Activated CD4-positive, alpha-beta T cell treated with anti-CD3 and anti-CD28 coated beads, Interleukin-2, amount 10 ng/mL, durations not matched to agents 24 days and 14 days (primary cell): Measurements from ENCODE around the gene TAF3. TPM values are rescaled to one million over a fixed set of nuclear protein-coding genes. Genes with fewer than 3 reads are reported as not detected.
"Not testable (repeated sequence)": the region's sequence is repeated elsewhere in the genome, so short reads cannot be mapped to it uniquely, and the experiment has no call there.

Experiments used
- DNase-seq: peaks from one replicate; pipeline ENCODE4 v3.0.0; 2022
- H3K27ac Mint-ChIP-seq: one replicate; pipeline ENCODE4 v1.8.0; 2022; ENCODE audit warnings: mild to moderate bottlenecking, mixed read lengths
- H3K27me3 Mint-ChIP-seq: one replicate; pipeline ENCODE4 v1.8.0; 2022; ENCODE audit warnings: mixed read lengths
- H3K36me3 Mint-ChIP-seq: one replicate; pipeline ENCODE4 v1.8.0; 2022; ENCODE audit warnings: low read depth, mild to moderate bottlenecking, mixed read lengths
- H3K4me1 Mint-ChIP-seq: one replicate; pipeline ENCODE4 v1.8.0; 2021; ENCODE audit warnings: mixed read lengths
- H3K4me3 Mint-ChIP-seq: one replicate; pipeline ENCODE4 v1.8.0; 2022; ENCODE audit warnings: mild to moderate bottlenecking, moderate library complexity, mixed read lengths
- H3K9me3 Mint-ChIP-seq: one replicate; pipeline ENCODE4 v1.8.0; 2021; ENCODE audit warnings: mixed read lengths
- intact Hi-C: fragments of 100-400 bp; cut with micrococcal nuclease; formaldehyde crosslinking; loops from one replicate; pipeline ENCODE4 v1.15.1; 2023
- total RNA-seq: library from RNA; stranded (reverse); gene quantifications from 2 replicates; pipeline ENCODE4 v1.2.3, GENCODE V29; 2022

Gene TAF3
- total RNA-seq, 1 donor from 2014 or later = 15.1 TPM

- no peaks in the 10 kb centered on the region for H3K27me3 Mint-ChIP-seq
- H3K27ac Mint-ChIP-seq = peak overlapping the region; percentile 61
- no peak for DNase-seq
- H3K4me3 Mint-ChIP-seq = no peak overlapping the region
- peaks cover 39% of the 10 kb centered on the region for H3K4me1 Mint-ChIP-seq
- peaks cover 55% of the 10 kb centered on the region for H3K36me3 Mint-ChIP-seq
- intact Hi-C loops = no loop called here
- no peaks in the 10 kb centered on the region for H3K9me3 Mint-ChIP-seq
Measured at GRCh38 chr10:7795605-7796004, 22.7 kb upstream of the TAF3 start.

GRCh38 chr10:7797582-7797981, 20.7 kb upstream of the TAF3 start:
- Mint-ChIP-seq H3K9me3 (no peaks in the 10 kb centered on the region), H3K27me3 (no peaks in the 10 kb centered on the region), H3K4me1 (peaks cover 26% of the 10 kb centered on the region), H3K27ac (no peak overlapping the region), H3K36me3 (peaks cover 54% of the 10 kb centered on the region), H3K4me3 (no peak overlapping the region)
- intact Hi-C loops = no loop called here
- no peak for DNase-seq

GRCh38 chr10:7802606-7803005, 15.7 kb upstream of the TAF3 start:
- Mint-ChIP-seq H3K27me3 (no peaks in the 10 kb centered on the region), H3K9me3 (no peaks in the 10 kb centered on the region), H3K4me1 (no peaks in the 10 kb centered on the region), H3K36me3 (peaks cover 62% of the 10 kb centered on the region), H3K4me3 (no peak overlapping the region), H3K27ac (no peak overlapping the region)
- DNase-seq = no peak
- intact Hi-C loops = no loop called here

- no peaks in the 10 kb centered on the region for H3K9me3 Mint-ChIP-seq
- H3K4me1 Mint-ChIP-seq = no peaks in the 10 kb centered on the region
- DNase-seq = no peak
- H3K27me3 Mint-ChIP-seq = no peaks in the 10 kb centered on the region
- H3K36me3 Mint-ChIP-seq = peaks cover 57% of the 10 kb centered on the region
- intact Hi-C loops = no loop called here
- peak overlapping the region; percentile 0 for H3K27ac Mint-ChIP-seq
- H3K4me3 Mint-ChIP-seq = no peak overlapping the region
Measured at GRCh38 chr10:7804216-7804615, 14.1 kb upstream of the TAF3 start.

- Mint-ChIP-seq H3K27me3 (no peaks in the 10 kb centered on the region), H3K36me3 (peaks cover 52% of the 10 kb centered on the region), H3K27ac (no peak overlapping the region), H3K9me3 (no peaks in the 10 kb centered on the region), H3K4me1 (no peaks in the 10 kb centered on the region), H3K4me3 (no peak overlapping the region)
- no peak for DNase-seq
- intact Hi-C loops = no loop called here
Measured at GRCh38 chr10:7804741-7805140, 13.6 kb upstream of the TAF3 start.

- no peaks in the 10 kb centered on the region for H3K4me1 Mint-ChIP-seq
- no peak overlapping the region for H3K27ac Mint-ChIP-seq
- peaks cover 6% of the 10 kb centered on the region for H3K27me3 Mint-ChIP-seq
- intact Hi-C loops = no loop called here
- no peak overlapping the region for H3K4me3 Mint-ChIP-seq
- no peak for DNase-seq
- peaks cover 27% of the 10 kb centered on the region for H3K36me3 Mint-ChIP-seq
- no peaks in the 10 kb centered on the region for H3K9me3 Mint-ChIP-seq
Measured at GRCh38 chr10:7808686-7809267, 9.5 kb upstream of the TAF3 start.

- intact Hi-C loops = no loop called here
- no peak overlapping the region for H3K4me3 Mint-ChIP-seq
- H3K9me3 Mint-ChIP-seq = no peaks in the 10 kb centered on the region
- peaks cover 11% of the 10 kb centered on the region for H3K36me3 Mint-ChIP-seq
- no peak for DNase-seq
- H3K4me1 Mint-ChIP-seq = no peaks in the 10 kb centered on the region
- H3K27me3 Mint-ChIP-seq = peaks cover 9% of the 10 kb centered on the region
- H3K27ac Mint-ChIP-seq = no peak overlapping the region
Measured at GRCh38 chr10:7810443-7810842, 7.9 kb upstream of the TAF3 start.

GRCh38 chr10:7811000-7811399, 7.3 kb upstream of the TAF3 start:
- Mint-ChIP-seq H3K27me3 (peaks cover 9% of the 10 kb centered on the region), H3K9me3 (no peaks in the 10 kb centered on the region), H3K4me3 (no peak overlapping the region), H3K4me1 (no peaks in the 10 kb centered on the region), H3K36me3 (peaks cover 11% of the 10 kb centered on the region), H3K27ac (no peak overlapping the region)
- intact Hi-C loops = no loop called here
- no peak for DNase-seq

- H3K9me3 Mint-ChIP-seq, H3K36me3 Mint-ChIP-seq, intact Hi-C loops, H3K4me1 Mint-ChIP-seq, H3K27ac Mint-ChIP-seq, DNase-seq, H3K4me3 Mint-ChIP-seq: not testable (repeated sequence)
- peaks cover 13% of the 10 kb centered on the region for H3K27me3 Mint-ChIP-seq
Measured at GRCh38 chr10:7811743-7812142, 6.6 kb upstream of the TAF3 start.

- Mint-ChIP-seq H3K27me3 (peaks cover 23% of the 10 kb centered on the region), H3K36me3 (no peaks in the 10 kb centered on the region), H3K4me1 (peaks cover 3% of the 10 kb centered on the region), H3K9me3 (no peaks in the 10 kb centered on the region), H3K4me3 (no peak overlapping the region), H3K27ac (no peak overlapping the region)
- intact Hi-C loops = no loop called here
- no peak for DNase-seq
Measured at GRCh38 chr10:7813481-7813880, 4.8 kb upstream of the TAF3 start.

- Mint-ChIP-seq H3K9me3 (no peaks in the 10 kb centered on the region), H3K4me1 (peaks cover 18% of the 10 kb centered on the region), H3K36me3 (peaks cover 9% of the 10 kb centered on the region), H3K4me3 (peak overlapping the region; percentile 97), H3K27me3 (peaks cover 21% of the 10 kb centered on the region), H3K27ac (no peak overlapping the region)
- intact Hi-C loops = loop anchor here (5.0 kb wide), 1 partner anchor 235 kb away; the partner anchor contains the start of gene GATA3
- no peak for DNase-seq
Measured at GRCh38 chr10:7817576-7817975, 729 bp upstream of the TAF3 start.

GRCh38 chr10:7817984-7818294, 366 bp upstream of the TAF3 start:
- peak overlapping the region; percentile 97 for H3K4me3 Mint-ChIP-seq
- H3K36me3 Mint-ChIP-seq = peaks cover 9% of the 10 kb centered on the region
- peak overlapping the region; percentile 88 for H3K27ac Mint-ChIP-seq
- H3K4me1 Mint-ChIP-seq = peaks cover 18% of the 10 kb centered on the region
- H3K27me3 Mint-ChIP-seq = peaks cover 21% of the 10 kb centered on the region
- H3K9me3 Mint-ChIP-seq = no peaks in the 10 kb centered on the region
- DNase-seq = no peak
- intact Hi-C loops = loop anchor here (1.0 to 5.0 kb wide), 3 partner anchors 30 to 293 kb away; partner anchors contain the start of genes ATP5F1C and GATA3

GRCh38 chr10:7819121-7819460, 786 bp downstream of the TAF3 start:
- H3K27me3 Mint-ChIP-seq = peaks cover 14% of the 10 kb centered on the region
- H3K4me3 Mint-ChIP-seq = peak overlapping the region; percentile 97
- H3K36me3 Mint-ChIP-seq = peaks cover 9% of the 10 kb centered on the region
- H3K27ac Mint-ChIP-seq = peak overlapping the region; percentile 88
- H3K9me3 Mint-ChIP-seq = no peaks in the 10 kb centered on the region
- intact Hi-C loops = loop anchor here (2.0 to 5.0 kb wide), 2 partner anchors 233 to 294 kb away; partner anchors contain the start of gene GATA3
- peaks cover 18% of the 10 kb centered on the region for H3K4me1 Mint-ChIP-seq
- DNase-seq = peak; percentile 76

GRCh38 chr10:7824251-7824650, 5.9 kb downstream of the TAF3 start:
- Mint-ChIP-seq H3K27me3 (no peaks in the 10 kb centered on the region), H3K4me1 (peaks cover 14% of the 10 kb centered on the region), H3K4me3 (no peak overlapping the region), H3K36me3 (peaks cover 31% of the 10 kb centered on the region), H3K9me3 (no peaks in the 10 kb centered on the region), H3K27ac (no peak overlapping the region)
- no peak for DNase-seq
- intact Hi-C loops = no loop called here

GRCh38 chr10:7826971-7827370, 8.7 kb downstream of the TAF3 start:
- DNase-seq = no peak
- Mint-ChIP-seq H3K27ac (no peak overlapping the region), H3K4me1 (peaks cover 4% of the 10 kb centered on the region), H3K9me3 (no peaks in the 10 kb centered on the region), H3K27me3 (no peaks in the 10 kb centered on the region), H3K4me3 (no peak overlapping the region), H3K36me3 (peaks cover 30% of the 10 kb centered on the region)
- intact Hi-C loops = no loop called here
